Measurements from ENCODE around the gene FBXW4. TPM values are rescaled to one million over a fixed set of nuclear protein-coding genes. Genes with fewer than 3 reads are reported as not detected.

The FBXW4 gene, protein sequence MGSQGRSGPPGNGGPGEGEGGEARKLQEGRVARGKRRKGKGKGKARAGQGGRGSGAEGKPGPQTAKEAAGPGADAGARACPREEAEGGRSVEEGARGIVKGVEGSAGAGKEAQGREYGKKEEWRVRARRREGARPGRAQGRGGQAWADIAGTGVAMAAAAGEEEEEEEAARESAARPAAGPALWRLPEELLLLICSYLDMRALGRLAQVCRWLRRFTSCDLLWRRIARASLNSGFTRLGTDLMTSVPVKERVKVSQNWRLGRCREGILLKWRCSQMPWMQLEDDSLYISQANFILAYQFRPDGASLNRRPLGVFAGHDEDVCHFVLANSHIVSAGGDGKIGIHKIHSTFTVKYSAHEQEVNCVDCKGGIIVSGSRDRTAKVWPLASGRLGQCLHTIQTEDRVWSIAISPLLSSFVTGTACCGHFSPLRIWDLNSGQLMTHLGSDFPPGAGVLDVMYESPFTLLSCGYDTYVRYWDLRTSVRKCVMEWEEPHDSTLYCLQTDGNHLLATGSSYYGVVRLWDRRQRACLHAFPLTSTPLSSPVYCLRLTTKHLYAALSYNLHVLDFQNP
- 10 to 100 TPM; 20.6 to 24.6 TPM for total RNA-seq

GRCh38 chr10:101694674-101695403 is at the start of gene FBXW4:
FBXW4 (minus strand) TSS chr10:101695170; CDS start chr10:101695105, 65 bp downstream.

GRCh38 chr10:101587725-101588653 is 107.0 kb downstream of the FBXW4 start, which contains the start of the genes DPCD and POLL:
DPCD (plus strand) TSS chr10:101588321; CDS start chr10:101588337, 16 bp downstream.
POLL (minus strand) TSS chr10:101588257; CDS start chr10:101587360, 897 bp downstream.

Small RNA genes within 50 kb of the gene (small RNA-seq; reads per million reads assigned to genes)
- 2.8 to 3.3 reads per million in 2 donors for gene MIR3158-1
- gene RNU6-1165P, result 0 reads per million in 2 donors

Other genes starting within 250 kb of the FBXW4 start
- 1 to 10 TPM; 7.9 to 8.7 TPM for gene POLL, start 106.9 kb downstream of the FBXW4 start, total RNA-seq
- gene DPCD, start 106.8 kb downstream of the FBXW4 start, total RNA-seq, result 10 to 100 TPM; 16.2 to 20.6 TPM
- under 1 TPM in 1 of 2 donors, not detected in 1; 0.69 TPM for gene FGF8, start 80.9 kb upstream of the FBXW4 start, total RNA-seq
- 100 to 1,000 TPM in 1 of 2 donors, 10 to 100 TPM in 1; 45.1 to 110 TPM for gene NPM3, start 88.3 kb upstream of the FBXW4 start, total RNA-seq
- gene OGA, start 123.3 kb upstream of the FBXW4 start, total RNA-seq, result 10 to 100 TPM; 60.6 to 63.3 TPM
- 1 to 10 TPM; 1.7 to 2.0 TPM for gene KCNIP2, start 148.6 kb upstream of the FBXW4 start, total RNA-seq

Measured in melanocyte of skin (primary cell).